ENCODE data around the gene FGF22. TPM values are rescaled to one million over a fixed set of nuclear protein-coding genes. Genes with fewer than 3 reads are reported as not detected.

The FGF22 gene
- total and polyA plus RNA-seq, 2 donors from 2014 or later, result 0.19 to 0.71 TPM

GRCh38 chr19:682678-683320 is 43.1 kb downstream of the FGF22 start:
- H3K36me3 ChIP-seq (ENCODE audit: control insufficient read depth in 2 of 3, insufficient read depth in 3 of 3, low read length in 3 of 3), result no peaks in the 10 kb centered on the region
- peaks cover 0 to 4% (median 0%) of the 10 kb centered on the region in 3 donors for H3K4me1 ChIP-seq (ENCODE audit: control insufficient read depth in 2 of 3, insufficient read depth in 2 of 3, low read depth in 1 of 3, low read length in 3 of 3)
- intact Hi-C loops (cut with DNase I), result no loop called here
- H3K9me3 ChIP-seq (ENCODE audit: control insufficient read depth in 2 of 3, insufficient read depth in 1 of 3, low read length in 3 of 3), result no peaks in the 10 kb centered on the region
- H3K27me3 ChIP-seq (ENCODE audit: control insufficient read depth, insufficient read depth, low read length), result no peaks in the 10 kb centered on the region
- no peak for TF ChIP-seq CTCF (IDR thresholded peaks at IDR 0.05; ENCODE audit: borderline replicate concordance, extremely low read depth, insufficient read depth)
- no peak overlapping the region for H3K4me3 ChIP-seq (ENCODE audit: low read length in 3 of 3)
- DNase-seq, result peak in 2 of 5 donors; percentile 65 to 83
- H3K27ac ChIP-seq (ENCODE audit: low read depth in 2 of 2, low read length in 2 of 2), result no peak overlapping the region
- no peak for FAIRE-seq
- no peak overlapping the region for H3K9ac ChIP-seq (ENCODE audit: low read length in 3 of 3)

GRCh38 chr19:685454-685931 is 45.8 kb downstream of the FGF22 start:
- Histone ChIP-seq H3K4me1 (ENCODE audit: control insufficient read depth in 2 of 3, insufficient read depth in 2 of 3, low read depth in 1 of 3, low read length in 3 of 3) (no peaks in the 10 kb centered on the region), H3K27ac (ENCODE audit: low read depth in 2 of 2, low read length in 2 of 2) (no peak overlapping the region), H3K4me3 (ENCODE audit: low read length in 3 of 3) (no peak overlapping the region), H3K9me3 (ENCODE audit: control insufficient read depth in 2 of 3, insufficient read depth in 1 of 3, low read length in 3 of 3) (no peaks in the 10 kb centered on the region), H3K27me3 (ENCODE audit: control insufficient read depth, insufficient read depth, low read length) (no peaks in the 10 kb centered on the region), H3K36me3 (ENCODE audit: control insufficient read depth in 2 of 3, insufficient read depth in 3 of 3, low read length in 3 of 3) (no peaks in the 10 kb centered on the region), H3K9ac (ENCODE audit: low read length in 3 of 3) (no peak overlapping the region)
- FAIRE-seq (no peak), DNase-seq (peak in 2 of 5 donors; percentile 52 to 69)
- intact Hi-C loops (cut with DNase I), result no loop called here
- no peak for TF ChIP-seq CTCF (IDR thresholded peaks at IDR 0.05; ENCODE audit: borderline replicate concordance, extremely low read depth, insufficient read depth)

- TF ChIP-seq CTCF (IDR thresholded peaks at IDR 0.05; ENCODE audit: borderline replicate concordance, extremely low read depth, insufficient read depth), result no peak
- H3K27ac ChIP-seq (ENCODE audit: low read depth in 2 of 2, low read length in 2 of 2), result no peak overlapping the region
- H3K4me3 ChIP-seq (ENCODE audit: low read length in 3 of 3), result no peak overlapping the region
- no peaks in the 10 kb centered on the region for H3K27me3 ChIP-seq (ENCODE audit: control insufficient read depth, insufficient read depth, low read length)
- FAIRE-seq, result no peak
- H3K36me3 ChIP-seq (ENCODE audit: control insufficient read depth in 2 of 3, insufficient read depth in 3 of 3, low read length in 3 of 3), result no peaks in the 10 kb centered on the region
- H3K9me3 ChIP-seq (ENCODE audit: control insufficient read depth in 2 of 3, insufficient read depth in 1 of 3, low read length in 3 of 3), result no peaks in the 10 kb centered on the region
- intact Hi-C loops (cut with DNase I), result no loop called here
- peak in 2 of 5 donors; percentile 41 to 64 for DNase-seq
- H3K4me1 ChIP-seq (ENCODE audit: control insufficient read depth in 2 of 3, insufficient read depth in 2 of 3, low read depth in 1 of 3, low read length in 3 of 3), result no peaks in the 10 kb centered on the region
- no peak overlapping the region for H3K9ac ChIP-seq (ENCODE audit: low read length in 3 of 3)
These were observed 47.1 kb downstream of the FGF22 start for GRCh38 chr19:686589-687297.

Measured in kidney (tissue), 14 donors.